Stimulated activated CD4-positive, alpha-beta T cell treated with anti-CD3 and anti-CD28 coated beads, Interleukin-4, amount 100 ng/mL, for 24 hours (primary cell): ENCODE data around the gene IPO8.

Source experiments
- DNase-seq: peaks from one replicate; pipeline ENCODE4 v3.0.0-alpha.2; 2020

IPO8 gene

GRCh38 chr12:30695199-30696102, at the start of gene IPO8:
Gene IPO8, minus strand, starts transcription at chr12:30695869. Its CDS starts 222 bp downstream, at chr12:30695647.
- peak; percentile 87 for DNase-seq

GRCh38 chr12:30744321-30744720, 48.7 kb upstream of the IPO8 start:
- no peak for DNase-seq

GRCh38 chr12:30740274-30740673, 44.6 kb upstream of the IPO8 start:
- no peak for DNase-seq

GRCh38 chr12:30739020-30739419, 43.4 kb upstream of the IPO8 start:
- DNase-seq = no peak

GRCh38 chr12:30732954-30733637, 37.4 kb upstream of the IPO8 start:
- DNase-seq = no peak

GRCh38 chr12:30730011-30730410, 34.3 kb upstream of the IPO8 start:
- DNase-seq = no peak

GRCh38 chr12:30729547-30729946, 33.9 kb upstream of the IPO8 start:
- DNase-seq = no peak

- DNase-seq = no peak
Measured at GRCh38 chr12:30726647-30727046, 31.0 kb upstream of the IPO8 start.

GRCh38 chr12:30725739-30726138, 30.1 kb upstream of the IPO8 start:
- DNase-seq = no peak

GRCh38 chr12:30719060-30719459, 23.4 kb upstream of the IPO8 start:
- no peak for DNase-seq

GRCh38 chr12:30707613-30708342, 12.1 kb upstream of the IPO8 start:
- DNase-seq = no peak

GRCh38 chr12:30706476-30706875, 10.8 kb upstream of the IPO8 start:
- DNase-seq = no peak

GRCh38 chr12:30701056-30701455, 5.4 kb upstream of the IPO8 start:
- DNase-seq = no peak

- no peak for DNase-seq
Measured at GRCh38 chr12:30700216-30700900, 4.7 kb upstream of the IPO8 start.

- no peak for DNase-seq
Measured at GRCh38 chr12:30698346-30698745, 2.7 kb upstream of the IPO8 start.

GRCh38 chr12:30696943-30697342, 1.3 kb upstream of the IPO8 start:
- DNase-seq = no peak

GRCh38 chr12:30696486-30696885, 817 bp upstream of the IPO8 start:
- no peak for DNase-seq

- DNase-seq = no peak
Measured at GRCh38 chr12:30696103-30696408, 387 bp upstream of the IPO8 start.

- DNase-seq = peak; percentile 14
Measured at GRCh38 chr12:30694412-30695198, 1.1 kb downstream of the IPO8 start.

GRCh38 chr12:30692470-30692869, 3.2 kb downstream of the IPO8 start:
- no peak for DNase-seq

- DNase-seq = no peak
Measured at GRCh38 chr12:30691122-30691879, 4.4 kb downstream of the IPO8 start.
